ENCODE results near the gene MRPS2.

DNA sequence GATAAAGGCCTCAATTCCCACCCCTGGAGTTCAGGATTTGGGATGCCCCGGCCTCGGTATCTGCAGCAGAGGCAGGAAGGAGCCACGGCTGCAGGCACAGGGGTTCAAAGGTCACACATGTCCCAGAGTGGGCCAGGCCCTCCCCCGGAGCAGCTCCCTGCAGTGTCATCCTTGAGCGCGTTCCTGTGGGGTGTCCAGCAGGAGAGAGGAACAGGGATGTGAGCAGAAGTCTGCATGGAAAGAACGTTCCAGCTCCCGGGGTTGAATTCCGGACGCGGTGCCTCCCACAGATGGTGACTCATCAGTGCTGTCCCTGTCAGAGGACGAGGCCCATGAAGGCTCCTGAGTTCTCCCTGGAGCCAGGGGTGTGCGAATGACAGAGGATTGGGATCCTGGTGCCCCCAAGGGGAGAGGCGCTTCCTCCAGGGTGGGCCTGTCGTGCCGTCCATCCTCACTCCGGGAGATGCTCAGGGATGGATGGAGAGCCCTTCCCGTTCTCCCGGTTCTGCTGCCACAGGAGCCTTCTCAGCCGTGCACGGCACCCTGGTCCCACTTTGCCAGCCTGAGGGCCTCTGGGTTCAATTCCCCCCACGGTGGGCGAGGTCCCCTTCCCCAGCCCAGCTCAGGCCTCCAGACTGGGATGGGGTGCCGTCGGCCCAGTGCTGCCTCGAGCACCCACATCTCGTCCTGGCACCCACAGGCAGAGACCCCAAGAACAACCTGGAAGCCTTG lies 23.8 kb downstream of the MRPS2 start:
- TF ChIP-seq POLR2A (IDR thresholded peaks at IDR 0.05): no peak
- TF ChIP-seq, protein P1, sequence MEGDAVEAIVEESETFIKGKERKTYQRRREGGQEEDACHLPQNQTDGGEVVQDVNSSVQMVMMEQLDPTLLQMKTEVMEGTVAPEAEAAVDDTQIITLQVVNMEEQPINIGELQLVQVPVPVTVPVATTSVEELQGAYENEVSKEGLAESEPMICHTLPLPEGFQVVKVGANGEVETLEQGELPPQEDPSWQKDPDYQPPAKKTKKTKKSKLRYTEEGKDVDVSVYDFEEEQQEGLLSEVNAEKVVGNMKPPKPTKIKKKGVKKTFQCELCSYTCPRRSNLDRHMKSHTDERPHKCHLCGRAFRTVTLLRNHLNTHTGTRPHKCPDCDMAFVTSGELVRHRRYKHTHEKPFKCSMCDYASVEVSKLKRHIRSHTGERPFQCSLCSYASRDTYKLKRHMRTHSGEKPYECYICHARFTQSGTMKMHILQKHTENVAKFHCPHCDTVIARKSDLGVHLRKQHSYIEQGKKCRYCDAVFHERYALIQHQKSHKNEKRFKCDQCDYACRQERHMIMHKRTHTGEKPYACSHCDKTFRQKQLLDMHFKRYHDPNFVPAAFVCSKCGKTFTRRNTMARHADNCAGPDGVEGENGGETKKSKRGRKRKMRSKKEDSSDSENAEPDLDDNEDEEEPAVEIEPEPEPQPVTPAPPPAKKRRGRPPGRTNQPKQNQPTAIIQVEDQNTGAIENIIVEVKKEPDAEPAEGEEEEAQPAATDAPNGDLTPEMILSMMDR (IDR thresholded peaks at IDR 0.05): no peak

Data from sigmoid colon (tissue), 3 donors.